CMK (cell line): ENCODE results near the gene REX1BD.
"Not testable (repeated sequence)": the region's sequence is repeated elsewhere in the genome, so short reads cannot be mapped to it uniquely, and the experiment has no call there.

Experiments used
- DNase-seq: peaks from one replicate; pipeline ENCODE4 v3.0.0-alpha.2; 2010; ENCODE audit warnings: low read depth

The REX1BD gene

DNA sequence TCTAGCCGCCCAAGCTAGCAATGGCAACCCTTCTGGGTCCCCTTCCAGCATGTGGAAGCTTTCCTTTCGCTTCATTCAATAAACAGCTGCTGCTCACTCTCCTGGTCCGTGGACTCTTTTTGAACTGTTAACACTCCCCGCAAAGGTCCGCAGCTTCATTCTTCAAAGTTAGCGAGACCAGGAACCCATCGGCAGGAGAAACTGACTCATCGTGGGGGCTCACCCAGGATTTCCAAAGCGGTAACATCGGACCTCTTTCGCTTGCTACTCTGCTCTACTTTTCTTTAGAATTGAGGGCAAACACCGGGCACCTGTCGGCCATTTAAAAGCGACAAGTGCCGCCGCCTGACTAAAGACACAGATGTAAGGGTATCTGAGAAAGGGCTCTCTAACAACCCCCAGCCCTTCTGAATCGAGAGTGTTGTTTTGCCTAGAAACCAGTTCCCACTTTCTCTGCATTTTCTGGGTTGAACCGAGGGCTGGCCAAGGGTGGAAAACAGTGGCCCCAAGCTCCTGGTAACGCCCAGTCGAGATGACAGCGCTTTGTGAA, 11.2 kb upstream of the REX1BD start:
- DNase-seq = no peak

DNA sequence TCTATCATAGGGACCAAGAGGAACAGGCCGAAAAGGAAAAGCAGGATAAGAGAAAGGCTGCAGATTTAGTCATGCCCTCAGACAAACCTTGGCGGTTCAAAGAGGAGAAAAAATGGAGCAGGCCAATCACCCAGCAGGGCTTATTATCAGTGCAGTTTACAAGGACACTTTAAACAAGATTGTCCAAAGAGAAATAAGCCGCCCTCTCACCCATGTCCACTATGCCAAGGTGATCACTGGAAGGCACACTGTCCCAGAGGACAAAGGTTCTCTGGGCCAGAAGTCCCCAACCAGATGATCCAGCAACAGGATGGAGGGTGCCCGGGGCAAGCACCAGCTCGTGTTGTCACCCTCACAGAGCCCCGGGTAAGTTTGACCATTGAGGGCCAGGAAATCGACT, 8.3 kb upstream of the REX1BD start:
- no peak for DNase-seq

DNA sequence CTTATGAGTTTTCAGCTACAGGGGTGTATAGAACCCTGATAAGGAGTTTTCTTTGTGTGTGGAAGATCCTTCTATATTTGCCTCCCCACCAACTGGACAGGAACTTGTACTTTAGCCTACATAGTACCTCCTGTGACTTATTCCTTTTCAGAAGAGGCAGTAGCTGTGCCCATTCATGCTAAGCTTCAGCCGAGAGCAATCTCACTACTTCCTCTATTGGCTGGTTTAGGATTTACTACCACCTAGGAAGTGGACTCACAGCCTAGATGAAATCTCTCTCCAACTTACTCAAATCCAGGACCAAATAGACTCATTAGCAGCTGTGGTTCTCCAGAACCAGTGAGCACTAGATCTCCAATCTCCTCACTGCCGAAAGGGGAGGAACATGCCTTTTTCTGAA, 2.3 kb upstream of the REX1BD start:
- DNase-seq = no peak

DNA sequence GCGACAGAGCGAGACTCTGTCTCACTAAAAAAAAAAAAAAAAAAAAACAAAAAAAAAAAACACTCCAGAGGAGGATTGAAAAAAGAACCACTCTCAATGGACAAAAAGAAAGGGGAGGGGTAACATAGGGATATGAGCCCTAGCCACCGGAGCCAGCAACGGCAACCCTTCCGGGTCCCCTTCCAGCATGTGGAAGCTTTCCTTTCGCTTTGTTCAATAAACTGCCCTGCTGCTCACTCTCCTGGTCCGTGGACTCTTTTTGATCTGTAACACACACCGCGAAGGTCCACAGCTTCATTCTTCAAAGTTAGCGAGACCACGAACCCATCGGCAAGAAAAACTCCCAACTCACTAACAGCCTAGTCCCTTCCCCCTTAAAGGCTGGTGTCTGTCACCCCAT, 1.0 kb upstream of the REX1BD start:
- no peak for DNase-seq

DNA sequence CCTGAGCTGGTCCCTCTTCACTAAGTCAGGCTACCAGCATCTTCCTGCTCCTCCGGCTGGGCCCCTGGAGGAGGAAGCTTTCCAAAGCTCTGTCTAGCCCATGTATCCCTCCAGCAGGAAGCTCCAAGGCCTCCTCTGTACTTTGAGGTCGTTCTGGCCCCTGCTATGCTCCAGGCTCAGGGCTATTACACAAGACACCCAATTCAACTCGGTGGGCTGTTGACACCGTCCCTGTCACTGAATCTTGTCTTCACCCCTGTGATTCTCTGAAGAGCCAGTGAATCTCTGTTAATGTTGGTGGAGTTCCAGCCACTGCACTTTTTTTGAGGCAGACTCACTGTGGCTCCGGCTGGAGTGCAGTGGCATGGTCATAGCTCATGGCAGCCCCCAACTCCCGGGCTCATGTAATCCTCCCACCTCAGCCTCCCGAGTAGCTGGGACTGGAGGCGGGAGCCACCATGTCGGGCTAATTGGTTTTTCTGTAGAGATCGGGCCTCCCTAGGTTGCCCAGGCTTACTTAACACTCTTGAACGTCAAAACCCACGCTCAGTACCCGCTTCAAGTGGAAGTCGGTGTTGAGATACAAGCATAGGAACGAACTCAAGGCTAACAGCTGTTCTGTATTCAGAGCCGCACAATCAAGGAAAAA, 512 bp upstream of the REX1BD start:
- DNase-seq = no peak

DNA sequence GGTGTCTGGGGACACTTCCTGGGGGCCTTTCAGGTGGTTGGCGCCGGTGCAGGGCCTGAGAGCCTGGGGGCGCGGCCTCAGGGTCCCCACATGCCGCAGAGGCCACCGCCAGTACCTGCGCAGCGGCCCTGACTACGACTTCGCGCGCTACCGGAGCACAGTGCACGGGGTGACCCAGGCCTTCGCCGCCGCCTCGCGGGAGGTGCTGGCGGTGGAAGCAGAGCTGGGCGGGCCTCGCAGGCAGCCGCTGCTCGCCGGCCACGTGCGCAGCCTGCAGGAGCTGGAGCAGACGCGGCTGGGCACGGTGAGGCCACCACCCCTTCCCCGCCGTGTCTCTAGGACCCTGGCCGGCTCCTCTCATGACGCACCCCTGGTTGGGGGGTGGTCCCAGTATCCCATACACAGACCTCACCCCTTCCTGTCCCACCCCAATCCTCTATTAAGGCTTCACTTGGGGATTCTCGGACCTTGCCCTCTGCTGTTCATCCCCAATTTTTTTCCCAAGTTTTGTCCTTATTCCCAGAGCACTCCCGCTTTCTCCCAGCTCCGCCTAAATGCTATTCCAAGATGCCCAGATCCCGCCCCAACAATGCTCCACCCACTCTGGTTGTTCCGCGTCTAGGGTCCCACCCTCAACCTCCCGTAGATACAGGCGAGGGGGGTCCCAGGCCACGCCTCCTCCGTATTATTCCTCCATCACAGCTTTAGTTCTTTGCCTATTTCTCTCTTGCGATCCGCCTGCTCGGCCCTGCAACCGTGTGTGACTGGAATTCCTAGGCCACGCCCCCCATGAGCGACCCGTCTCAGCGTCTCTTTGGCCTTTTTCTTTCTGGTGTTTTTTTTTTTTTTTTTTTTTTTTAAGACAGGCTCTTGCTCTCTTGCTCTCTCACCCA, 1.0 kb downstream of the REX1BD start:
- no peak for DNase-seq

DNA sequence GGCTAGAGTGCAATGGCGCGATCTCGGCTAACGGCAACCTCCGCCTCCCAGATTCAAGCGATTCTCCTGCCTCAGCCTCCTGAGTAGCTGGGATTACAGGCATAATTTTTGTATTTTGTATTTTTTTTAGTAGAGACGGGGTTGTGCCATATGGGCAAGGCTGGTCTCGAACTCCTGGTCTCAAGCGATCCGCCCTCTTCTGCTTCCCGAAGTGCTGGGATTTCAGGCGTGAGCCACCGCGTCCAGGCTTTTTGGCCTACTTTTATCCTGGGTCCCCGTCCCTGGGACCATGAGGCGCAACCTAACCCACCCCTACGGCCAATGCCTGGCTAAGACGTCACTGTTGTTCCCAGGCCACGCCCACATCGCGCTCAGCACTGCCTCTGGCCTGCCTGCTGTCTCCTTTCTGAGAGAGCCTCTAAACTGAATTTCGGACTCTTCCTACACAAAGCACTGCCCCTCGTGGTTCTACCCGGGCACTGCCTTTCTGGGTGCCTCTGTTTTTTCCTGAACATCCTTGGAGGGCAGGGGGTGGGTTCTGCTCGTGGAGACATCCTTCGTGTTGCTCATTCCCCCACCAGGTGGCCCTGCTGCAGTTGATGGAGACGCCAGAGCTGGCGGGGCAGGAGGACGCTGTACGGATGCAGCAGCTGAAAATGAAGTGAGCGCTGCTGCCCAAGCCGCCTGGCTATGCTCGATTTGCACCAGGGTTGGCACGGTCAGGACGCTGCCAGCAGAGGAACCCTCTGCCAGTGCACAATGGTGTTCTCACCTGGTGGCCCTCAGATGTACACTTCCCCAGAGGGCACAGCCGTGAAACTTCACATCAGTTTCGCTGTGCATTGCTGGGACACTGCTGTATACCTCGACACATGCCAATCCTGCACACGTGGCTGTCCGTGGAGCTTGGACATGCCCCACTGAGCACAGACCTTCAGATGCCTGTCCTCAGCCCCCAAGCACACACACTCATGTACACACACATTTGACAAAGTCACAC, 2.0 kb downstream of the REX1BD start:
- DNase-seq = no peak

DNA sequence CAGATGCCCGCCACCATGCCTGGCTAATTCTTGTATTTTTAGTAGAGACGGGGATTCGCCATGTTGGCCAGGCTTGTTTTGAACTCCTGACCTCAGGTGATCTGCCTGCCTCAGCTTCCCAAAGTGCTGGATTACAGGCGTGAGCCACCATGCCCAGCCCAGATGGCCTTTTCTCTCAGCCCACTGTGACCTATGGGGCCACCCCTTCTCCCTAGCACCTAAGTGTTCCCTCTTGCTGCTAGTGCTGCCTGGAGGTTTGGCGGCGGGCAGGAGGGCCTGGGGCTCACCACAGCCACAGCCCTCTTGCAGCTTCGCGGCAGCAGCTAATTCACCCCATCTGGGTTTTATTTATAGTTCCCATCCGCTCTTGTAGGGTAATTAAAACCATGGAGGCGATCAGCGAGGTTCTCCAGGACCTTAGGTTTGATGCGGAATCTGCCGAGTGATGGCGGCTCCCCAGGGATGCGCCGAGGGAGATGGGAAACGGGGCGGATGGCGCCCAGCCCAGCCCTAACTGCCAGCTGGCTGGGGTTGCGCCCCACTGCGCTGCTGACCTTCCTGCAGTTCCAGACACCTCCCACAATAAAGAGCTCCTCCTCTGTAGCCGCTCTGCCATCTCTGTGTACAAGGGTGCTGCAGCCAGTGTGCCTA, 3.3 kb downstream of the REX1BD start:
- no peak for DNase-seq

DNA sequence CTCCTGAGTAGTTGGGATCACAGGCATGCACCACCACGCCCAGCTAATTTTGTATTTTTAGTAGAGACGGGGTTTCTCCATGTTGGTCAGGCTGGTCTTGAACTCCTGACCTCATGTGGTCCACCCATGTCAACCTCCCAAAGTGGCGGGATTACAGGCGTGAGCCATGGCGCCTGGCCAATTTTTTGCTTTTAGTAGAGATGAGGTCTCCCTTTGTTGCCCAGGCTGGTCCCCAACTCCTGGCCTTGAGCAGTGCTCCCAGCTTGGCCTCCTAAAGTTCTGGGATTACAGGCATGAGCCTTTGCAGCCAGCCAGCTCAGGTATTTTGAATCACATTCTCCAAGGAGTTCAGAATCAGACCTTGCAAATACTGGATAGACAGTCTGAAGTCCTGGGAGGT, 4.1 kb downstream of the REX1BD start:
- DNase-seq = not testable (repeated sequence)

DNA sequence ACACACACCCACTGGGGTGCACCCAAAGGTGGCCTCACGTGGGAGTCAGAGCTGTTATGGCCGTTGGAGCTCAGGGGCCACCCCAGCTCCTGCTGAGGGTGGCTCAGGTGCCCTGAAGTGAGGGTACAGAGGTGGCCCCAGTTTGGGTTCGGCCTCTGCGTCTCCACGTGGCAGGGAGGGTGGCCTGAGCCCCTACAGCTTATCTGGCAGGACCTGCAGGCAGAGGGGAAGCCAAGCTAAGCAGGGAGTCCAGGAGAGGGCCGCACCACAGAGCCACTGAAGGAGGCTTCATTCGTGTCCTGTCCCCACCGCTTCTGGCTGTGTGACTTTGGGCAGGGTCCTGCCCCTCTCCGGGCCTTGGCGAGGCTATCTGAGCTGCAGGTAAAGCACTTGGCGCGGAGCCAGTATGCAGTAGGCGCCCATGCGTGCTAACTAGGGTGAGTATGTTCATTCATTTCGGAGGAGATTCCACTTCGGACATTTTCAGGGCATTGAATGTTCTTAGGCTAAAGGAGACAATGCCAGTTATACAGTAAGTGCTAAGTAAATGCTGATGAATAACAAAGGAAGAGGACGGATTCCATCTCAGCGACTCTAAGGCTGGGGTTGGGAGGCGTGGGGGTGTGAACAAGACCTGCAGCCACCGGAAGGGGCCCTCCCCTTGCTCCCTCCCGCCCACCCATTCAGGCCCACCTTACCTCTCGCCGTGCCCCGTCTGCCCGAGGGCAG, 4.9 kb downstream of the REX1BD start:
- DNase-seq = no peak

DNA sequence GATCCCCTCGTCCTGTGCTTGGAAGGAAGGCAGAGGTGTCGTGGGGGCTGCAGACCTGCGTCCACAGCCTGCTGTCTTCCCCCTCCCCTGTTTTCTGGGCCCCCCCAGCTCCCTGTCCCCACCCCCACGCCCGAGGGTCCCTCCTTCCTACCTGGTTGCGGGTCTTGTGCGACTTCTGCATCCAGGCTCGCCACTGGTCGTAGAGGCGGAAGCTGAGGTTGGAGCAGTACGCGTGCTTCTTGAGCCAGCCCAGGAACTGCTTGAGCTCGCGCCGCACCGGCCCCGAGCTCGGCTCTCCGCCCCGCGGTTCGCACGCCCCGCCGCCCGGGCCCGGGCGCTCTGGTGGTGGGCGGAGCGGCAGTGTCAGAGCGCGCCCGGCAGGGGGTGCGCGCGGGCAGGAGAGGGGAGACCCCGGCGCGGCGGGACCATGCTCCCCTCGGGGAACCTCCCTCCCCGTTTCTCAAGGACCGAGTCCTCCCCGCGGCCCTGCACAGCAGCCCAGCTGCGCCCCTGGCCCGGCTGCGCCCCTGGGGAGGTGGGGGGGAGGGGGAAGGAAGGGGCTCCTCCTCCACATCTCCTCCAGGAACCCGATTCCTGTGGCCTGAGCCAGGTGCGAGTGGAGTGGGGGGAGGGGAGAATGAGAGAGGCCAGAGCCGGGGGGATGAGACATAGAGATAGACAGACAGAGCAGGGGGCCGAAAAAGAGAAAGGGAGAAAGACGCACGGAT, 5.7 kb downstream of the REX1BD start:
- DNase-seq = peak; percentile 55

DNA sequence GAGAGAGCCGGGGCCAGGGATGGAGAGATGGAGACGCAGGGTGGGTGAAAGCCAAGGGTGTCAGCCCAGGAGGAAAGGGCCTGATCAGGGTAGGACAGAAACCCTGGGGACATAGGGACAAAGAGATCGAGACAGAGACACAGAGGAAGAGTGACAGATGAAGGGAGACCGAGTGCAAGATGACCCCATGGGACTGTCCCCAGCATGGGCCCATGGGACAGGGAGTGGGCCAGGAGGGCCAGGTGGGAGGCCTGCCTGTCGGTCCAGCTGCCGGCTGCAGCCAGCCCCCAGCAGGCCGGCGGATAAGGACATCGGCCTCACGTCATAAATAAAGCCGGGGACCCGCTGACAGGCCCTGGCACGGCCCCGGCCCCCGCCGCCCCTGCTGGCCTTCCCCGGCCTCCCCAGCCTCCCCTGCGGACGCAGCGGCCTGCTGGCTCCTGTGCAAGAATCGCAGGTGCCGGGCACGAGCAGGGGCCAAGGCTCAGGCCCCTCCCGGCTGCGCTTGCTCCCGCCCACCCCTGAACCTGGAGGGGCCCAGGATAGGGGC, 6.3 kb downstream of the REX1BD start:
- no peak for DNase-seq

DNA sequence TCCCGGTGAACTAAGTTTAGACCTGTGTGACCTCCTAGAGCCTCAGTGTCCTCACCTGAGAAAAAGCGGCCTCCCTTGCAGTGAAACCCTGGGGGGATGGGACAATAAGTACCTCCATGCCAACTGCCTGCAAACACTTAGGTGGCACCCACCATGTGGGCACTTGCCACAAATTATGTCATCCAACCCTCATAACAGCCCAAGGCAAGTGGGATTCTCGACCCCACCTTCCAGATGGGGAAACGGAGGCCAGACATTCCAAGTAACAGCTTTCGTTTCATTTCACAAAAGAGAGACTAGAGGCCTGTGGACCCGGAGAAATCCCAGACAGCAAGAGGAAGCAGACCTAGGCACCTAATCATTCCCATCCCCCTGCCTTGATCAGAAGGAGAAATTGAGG, 6.9 kb downstream of the REX1BD start:
- DNase-seq = no peak

DNA sequence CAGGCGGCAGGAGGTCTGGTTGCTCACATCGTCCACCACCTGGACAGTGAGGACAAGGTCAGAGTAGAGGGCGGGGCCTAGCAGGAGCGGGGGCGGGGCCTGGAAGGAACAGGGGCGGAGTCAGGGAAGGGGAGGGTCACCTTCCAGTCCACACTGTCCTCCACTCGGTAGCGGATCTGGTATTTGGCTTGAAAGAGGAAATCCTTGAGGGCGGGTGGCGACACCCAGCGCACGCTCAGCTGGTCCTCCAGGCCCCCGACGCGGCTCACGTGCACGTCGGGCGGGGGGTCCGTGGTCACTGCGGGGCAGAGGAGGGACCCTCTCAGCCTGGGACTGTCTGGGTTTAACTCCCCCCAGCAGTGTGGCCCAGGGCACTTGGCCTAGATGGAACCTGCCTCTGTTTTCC, 8.2 kb downstream of the REX1BD start:
- DNase-seq = no peak

DNA sequence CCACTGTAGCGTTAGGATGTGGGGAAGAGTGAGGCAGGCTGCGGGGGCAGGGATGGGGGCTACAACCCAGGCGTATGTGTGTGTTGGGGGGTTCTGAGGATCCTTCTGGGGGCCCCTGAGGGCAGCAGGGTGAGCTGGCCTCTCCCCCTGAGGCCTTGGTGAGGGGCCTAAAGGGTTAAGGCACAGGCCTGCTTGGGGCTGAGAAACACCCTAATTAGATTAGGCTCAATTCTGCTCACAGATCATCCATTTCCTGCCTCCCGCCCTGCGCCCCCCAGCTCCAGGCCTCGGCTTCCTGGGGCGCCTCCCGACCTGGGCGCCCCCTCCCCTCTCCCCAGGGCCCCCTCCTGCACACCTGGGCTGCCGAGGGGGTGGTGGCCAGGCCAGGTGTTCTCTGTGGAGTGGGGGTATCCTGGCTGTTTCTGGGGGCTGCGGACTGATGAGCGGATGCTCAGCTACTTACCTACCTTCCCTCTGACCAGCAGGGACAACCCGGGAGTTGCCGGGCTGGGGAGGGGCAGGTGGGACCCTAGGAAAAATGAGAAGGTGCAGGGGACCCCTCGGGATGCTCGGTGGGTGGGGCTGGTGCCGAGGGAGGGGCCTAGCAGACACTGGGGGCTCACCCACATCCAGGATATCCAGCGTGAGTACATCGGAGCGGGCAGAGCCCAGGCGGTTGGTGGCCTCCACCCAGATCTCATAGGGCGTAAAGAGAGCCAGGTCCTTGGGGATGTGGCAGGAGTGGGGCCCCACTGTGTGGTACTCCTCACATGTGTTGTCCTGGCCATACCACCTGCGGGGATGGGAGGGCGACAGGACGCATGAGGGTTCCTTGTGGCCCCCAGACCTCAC, 9.4 kb downstream of the REX1BD start:
- DNase-seq = no peak

DNA sequence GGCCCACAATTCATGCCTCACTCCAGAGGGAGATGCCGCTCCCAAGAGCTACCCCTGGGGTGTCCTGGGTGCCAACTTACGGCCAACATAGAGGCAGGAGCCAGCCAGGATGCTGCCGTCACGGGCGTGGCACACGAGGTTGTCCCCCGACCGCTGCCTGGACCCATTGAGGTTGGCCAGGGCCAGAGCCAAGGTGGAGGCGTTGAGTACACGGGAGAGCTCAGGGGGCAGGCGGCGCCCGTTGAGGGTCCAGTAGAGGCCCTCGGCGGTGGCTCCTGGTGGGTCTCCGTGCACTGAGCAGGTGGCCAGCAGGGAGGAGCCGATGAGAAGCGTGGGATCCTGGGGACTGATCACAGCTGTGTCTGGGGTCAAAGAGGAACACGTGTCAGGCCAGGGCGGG, 10.9 kb downstream of the REX1BD start:
- DNase-seq = no peak

DNA sequence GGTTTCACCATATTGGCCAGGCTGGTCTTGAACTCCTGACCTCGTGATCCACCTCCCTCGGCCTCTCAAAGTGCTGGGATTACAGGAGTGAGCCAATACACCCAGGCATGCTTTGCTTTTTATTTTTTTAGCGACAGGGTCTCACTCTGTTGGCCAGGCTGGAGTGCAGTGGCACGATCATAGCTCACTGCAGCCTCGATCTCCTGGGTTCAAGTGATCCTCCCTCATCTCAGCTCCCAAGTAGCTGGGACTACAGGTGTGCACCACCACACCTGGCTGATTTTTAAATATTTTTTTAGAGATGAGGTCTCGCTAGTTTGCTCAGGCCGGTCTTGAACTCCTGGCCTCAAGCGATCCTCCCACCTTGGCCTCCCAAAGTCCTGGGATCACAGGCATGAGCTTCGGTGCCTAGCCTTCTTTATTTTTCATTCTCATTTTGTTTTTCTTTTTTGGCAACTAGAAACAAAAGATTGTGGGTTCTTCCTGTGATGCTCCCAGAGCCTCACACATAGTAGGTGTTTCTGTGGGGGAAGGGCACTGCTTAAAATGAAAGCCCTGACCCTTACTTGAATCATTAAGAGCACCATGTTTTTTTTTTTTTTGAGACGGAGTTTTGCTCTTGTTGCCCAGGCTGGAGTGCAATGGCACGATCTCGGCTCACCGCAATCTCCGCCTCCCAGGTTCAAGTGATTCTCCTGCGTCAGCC, 12.2 kb downstream of the REX1BD start:
- DNase-seq = not testable (repeated sequence)

DNA sequence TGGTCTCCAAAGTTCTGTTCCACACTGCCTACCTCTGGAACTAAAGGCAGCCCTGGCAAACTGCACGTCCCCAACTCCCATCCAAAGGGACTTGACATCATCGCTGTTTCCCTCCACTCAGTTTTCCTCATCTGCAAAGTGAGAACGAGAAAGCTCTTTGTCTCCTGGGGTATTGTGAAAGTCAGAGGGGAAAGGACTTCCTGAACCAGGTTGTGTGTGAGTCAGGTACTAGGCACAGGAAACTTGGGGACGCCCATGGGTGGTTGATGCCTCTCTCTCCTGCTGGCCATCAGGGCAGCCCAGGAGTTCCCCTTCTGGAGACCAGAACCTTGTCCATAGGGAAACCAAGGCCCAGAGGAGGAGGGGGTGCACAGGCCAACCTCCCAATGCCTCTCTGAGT, 13.3 kb downstream of the REX1BD start:
- no peak for DNase-seq
